NB4 (cell line): Measurements from ENCODE around the gene RND2.

Experiments used
- MYC ChIP-seq: IDR thresholded peaks from 2 replicates; pipeline ENCODE4 v1.6.1; 2011; ENCODE audit warnings: low read depth, low read length
- POLR2A ChIP-seq: IDR thresholded peaks from 2 replicates; pipeline ENCODE4 v1.6.1; 2011; ENCODE audit warnings: mild to moderate bottlenecking; ENCODE audit not compliant: insufficient read length; ENCODE audit errors: extremely low read depth
- TF ChIP-seq, protein P1 (sequence below): IDR thresholded peaks from one replicate; pipeline ENCODE4 v1.5.1; 2012; ENCODE audit warnings: low read depth, low read length
- TF ChIP-seq, protein P2 (sequence below): IDR thresholded peaks from 2 replicates; pipeline ENCODE4 v1.6.1; 2011; ENCODE audit warnings: low read depth, low read length

GRCh38 chr17:43013296-43013695 lies 11.7 kb upstream of the RND2 start:
- TF ChIP-seq, protein P1, sequence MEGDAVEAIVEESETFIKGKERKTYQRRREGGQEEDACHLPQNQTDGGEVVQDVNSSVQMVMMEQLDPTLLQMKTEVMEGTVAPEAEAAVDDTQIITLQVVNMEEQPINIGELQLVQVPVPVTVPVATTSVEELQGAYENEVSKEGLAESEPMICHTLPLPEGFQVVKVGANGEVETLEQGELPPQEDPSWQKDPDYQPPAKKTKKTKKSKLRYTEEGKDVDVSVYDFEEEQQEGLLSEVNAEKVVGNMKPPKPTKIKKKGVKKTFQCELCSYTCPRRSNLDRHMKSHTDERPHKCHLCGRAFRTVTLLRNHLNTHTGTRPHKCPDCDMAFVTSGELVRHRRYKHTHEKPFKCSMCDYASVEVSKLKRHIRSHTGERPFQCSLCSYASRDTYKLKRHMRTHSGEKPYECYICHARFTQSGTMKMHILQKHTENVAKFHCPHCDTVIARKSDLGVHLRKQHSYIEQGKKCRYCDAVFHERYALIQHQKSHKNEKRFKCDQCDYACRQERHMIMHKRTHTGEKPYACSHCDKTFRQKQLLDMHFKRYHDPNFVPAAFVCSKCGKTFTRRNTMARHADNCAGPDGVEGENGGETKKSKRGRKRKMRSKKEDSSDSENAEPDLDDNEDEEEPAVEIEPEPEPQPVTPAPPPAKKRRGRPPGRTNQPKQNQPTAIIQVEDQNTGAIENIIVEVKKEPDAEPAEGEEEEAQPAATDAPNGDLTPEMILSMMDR = no peak
- TF ChIP-seq POLR2A (no peak), MYC (no peak)
- TF ChIP-seq, protein P2, sequence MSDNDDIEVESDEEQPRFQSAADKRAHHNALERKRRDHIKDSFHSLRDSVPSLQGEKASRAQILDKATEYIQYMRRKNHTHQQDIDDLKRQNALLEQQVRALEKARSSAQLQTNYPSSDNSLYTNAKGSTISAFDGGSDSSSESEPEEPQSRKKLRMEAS = no peak
